ENCODE data around the gene CFAP299. TPM values are rescaled to one million over a fixed set of nuclear protein-coding genes. Genes with fewer than 3 reads are reported as not detected.

CFAP299 gene
- total and polyA plus RNA-seq, 4 experiments from 2014 or later = not detected

DNA sequence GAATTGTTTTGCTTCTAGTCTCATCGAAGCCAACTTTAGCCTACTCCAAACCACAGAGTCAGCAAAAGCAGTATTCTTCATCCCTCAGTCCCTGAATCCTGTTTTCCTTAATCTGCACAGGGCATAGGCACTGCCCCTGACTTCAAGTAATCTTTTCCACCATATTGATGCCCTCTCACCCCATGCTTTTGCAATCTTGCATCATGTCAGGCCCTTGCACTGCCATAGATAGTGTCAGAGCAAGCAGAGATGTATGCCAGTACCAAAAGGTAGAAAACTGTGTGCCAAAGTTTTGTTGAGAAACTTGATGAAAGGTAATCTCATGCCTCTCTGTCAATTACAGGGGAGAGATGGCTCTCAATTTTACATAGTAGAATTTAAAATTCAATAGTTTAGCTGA, 131.1 kb downstream of the CFAP299 start:
- H3K4me3 ChIP-seq (ENCODE audit: low read length in 2 of 2) = no peak overlapping the region
- Mint-ChIP-seq H3K27me3 (peaks cover 0 to 1% of the 10 kb centered on the region in 2 donors), H3K27ac (no peak overlapping the region), H3K4me3 (no peak overlapping the region), H3K4me1 (peaks cover 11 to 22% (median 17%) of the 10 kb centered on the region in 4 donors), H3K36me3 (peaks cover 0 to 7% of the 10 kb centered on the region in 2 donors), H3K9me3 (peaks cover 0 to 5% (median 0%) of the 10 kb centered on the region in 8 donors)
- intact Hi-C loops (cut with micrococcal nuclease) = no loop called here
- H3K9me3 ChIP-seq (ENCODE audit: control insufficient read depth in 1 of 2, low read length in 2 of 2) = no peaks in the 10 kb centered on the region
- H3K36me3 ChIP-seq (ENCODE audit: insufficient read depth, low read length) = no peaks in the 10 kb centered on the region
- CTCF ChIA-PET (ENCODE audit: partially characterized antibody) = no interaction called here
- H3K4me1 ChIP-seq (ENCODE audit: insufficient read depth, low read length) = peaks cover 15% of the 10 kb centered on the region
- H3K27me3 ChIP-seq (ENCODE audit: insufficient read depth, low read length) = no peaks in the 10 kb centered on the region
- DNase-seq = no peak
- POLR2A ChIA-PET (ENCODE audit: partially characterized antibody) = interaction anchor here (1.2 kb wide), 1 partner anchor 27 kb away, joined by 3 read pairs; no protein-coding TSS in a partner anchor
- H3K27ac ChIP-seq (ENCODE audit: low read depth, low read length) = no peak overlapping the region

DNA sequence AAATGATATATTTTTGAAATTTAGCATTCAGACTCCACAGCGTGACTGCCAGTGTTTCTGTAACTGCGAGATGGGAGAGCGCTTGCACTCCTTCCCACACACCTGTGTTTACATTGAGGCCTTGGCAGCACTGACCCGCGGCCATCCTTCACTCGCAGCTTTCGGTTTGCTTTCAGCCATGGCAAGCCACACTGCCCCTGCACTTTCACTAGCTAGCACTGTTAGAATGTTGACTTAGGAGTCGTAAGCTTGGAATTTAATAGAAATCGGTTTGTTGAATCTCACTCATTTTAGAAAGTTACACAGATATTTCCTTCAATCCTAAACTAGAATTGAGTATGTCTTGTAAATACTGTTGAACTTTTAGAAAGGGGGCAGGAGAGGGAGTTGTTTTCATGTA, 136.2 kb downstream of the CFAP299 start:
- Mint-ChIP-seq H3K4me3 (no peak overlapping the region), H3K9me3 (peaks cover 0 to 3% (median 0%) of the 10 kb centered on the region in 8 donors), H3K36me3 (no peaks in the 10 kb centered on the region), H3K27ac (no peak overlapping the region), H3K4me1 (peaks cover 0 to 14% (median 7%) of the 10 kb centered on the region in 4 donors), H3K27me3 (no peaks in the 10 kb centered on the region)
- POLR2A ChIA-PET (ENCODE audit: partially characterized antibody) = no interaction called here
- CTCF ChIA-PET (ENCODE audit: partially characterized antibody) = no interaction called here
- no peaks in the 10 kb centered on the region for H3K27me3 ChIP-seq (ENCODE audit: insufficient read depth, low read length)
- intact Hi-C loops (cut with micrococcal nuclease) = no loop called here
- no peaks in the 10 kb centered on the region for H3K4me1 ChIP-seq (ENCODE audit: insufficient read depth, low read length)
- H3K36me3 ChIP-seq (ENCODE audit: insufficient read depth, low read length) = no peaks in the 10 kb centered on the region
- DNase-seq = no peak
- no peaks in the 10 kb centered on the region for H3K9me3 ChIP-seq (ENCODE audit: control insufficient read depth in 1 of 2, low read length in 2 of 2)
- no peak overlapping the region for H3K27ac ChIP-seq (ENCODE audit: low read depth, low read length)
- H3K4me3 ChIP-seq (ENCODE audit: low read length in 2 of 2) = no peak overlapping the region

- POLR2A ChIA-PET (ENCODE audit: partially characterized antibody) = no interaction called here
- no peaks in the 10 kb centered on the region for H3K27me3 Mint-ChIP-seq
- Histone ChIP-seq H3K4me3 (ENCODE audit: low read length in 2 of 2) (no peak overlapping the region), H3K27ac (ENCODE audit: low read depth, low read length) (no peak overlapping the region), H3K36me3 (ENCODE audit: insufficient read depth, low read length) (no peaks in the 10 kb centered on the region), H3K4me1 (ENCODE audit: insufficient read depth, low read length) (no peaks in the 10 kb centered on the region), H3K9me3 (ENCODE audit: control insufficient read depth in 1 of 2, low read length in 2 of 2) (no peaks in the 10 kb centered on the region), H3K27me3 (ENCODE audit: insufficient read depth, low read length) (no peaks in the 10 kb centered on the region)
- H3K4me3 Mint-ChIP-seq = no peak overlapping the region
- CTCF ChIA-PET (ENCODE audit: partially characterized antibody) = no interaction called here
- H3K27ac Mint-ChIP-seq = peak overlapping the region in 1 of 7 donors; percentile 34
- H3K36me3 Mint-ChIP-seq = no peaks in the 10 kb centered on the region
- intact Hi-C loops (cut with micrococcal nuclease) = no loop called here
- H3K9me3 Mint-ChIP-seq = peaks cover 0 to 4% (median 0%) of the 10 kb centered on the region in 8 donors
- peaks cover 0 to 11% (median 7%) of the 10 kb centered on the region in 4 donors for H3K4me1 Mint-ChIP-seq
- DNase-seq = no peak
Observed at GRCh38 chr4:80475236-80475635, 139.7 kb downstream of the CFAP299 start.

- no peaks in the 10 kb centered on the region for H3K36me3 Mint-ChIP-seq
- H3K27ac ChIP-seq (ENCODE audit: low read depth, low read length) = no peak overlapping the region
- no peaks in the 10 kb centered on the region for H3K27me3 ChIP-seq (ENCODE audit: insufficient read depth, low read length)
- H3K4me1 Mint-ChIP-seq = peaks cover 0 to 11% (median 7%) of the 10 kb centered on the region in 4 donors
- CTCF ChIA-PET (ENCODE audit: partially characterized antibody) = no interaction called here
- intact Hi-C loops (cut with micrococcal nuclease) = no loop called here
- DNase-seq = no peak
- H3K9me3 ChIP-seq (ENCODE audit: control insufficient read depth in 1 of 2, low read length in 2 of 2) = no peaks in the 10 kb centered on the region
- POLR2A ChIA-PET (ENCODE audit: partially characterized antibody) = no interaction called here
- no peaks in the 10 kb centered on the region for H3K27me3 Mint-ChIP-seq
- H3K9me3 Mint-ChIP-seq = peaks cover 0 to 4% (median 0%) of the 10 kb centered on the region in 8 donors
- no peaks in the 10 kb centered on the region for H3K36me3 ChIP-seq (ENCODE audit: insufficient read depth, low read length)
- no peaks in the 10 kb centered on the region for H3K4me1 ChIP-seq (ENCODE audit: insufficient read depth, low read length)
- H3K27ac Mint-ChIP-seq = no peak overlapping the region
- no peak overlapping the region for H3K4me3 Mint-ChIP-seq
- H3K4me3 ChIP-seq (ENCODE audit: low read length in 2 of 2) = no peak overlapping the region
Observed at GRCh38 chr4:80475798-80476197, 140.3 kb downstream of the CFAP299 start.

- no peak overlapping the region for H3K27ac Mint-ChIP-seq
- Histone ChIP-seq H3K4me1 (ENCODE audit: insufficient read depth, low read length) (peaks cover 6% of the 10 kb centered on the region), H3K4me3 (ENCODE audit: low read length in 2 of 2) (no peak overlapping the region), H3K27me3 (ENCODE audit: insufficient read depth, low read length) (no peaks in the 10 kb centered on the region), H3K36me3 (ENCODE audit: insufficient read depth, low read length) (no peaks in the 10 kb centered on the region), H3K27ac (ENCODE audit: low read depth, low read length) (no peak overlapping the region), H3K9me3 (ENCODE audit: control insufficient read depth in 1 of 2, low read length in 2 of 2) (no peaks in the 10 kb centered on the region)
- H3K4me1 Mint-ChIP-seq = peaks cover 7 to 9% (median 8%) of the 10 kb centered on the region in 4 donors
- H3K36me3 Mint-ChIP-seq = no peaks in the 10 kb centered on the region
- ChIA-PET POLR2A (ENCODE audit: partially characterized antibody) (no interaction called here), CTCF (ENCODE audit: partially characterized antibody) (no interaction called here)
- H3K27me3 Mint-ChIP-seq = no peaks in the 10 kb centered on the region
- no peak overlapping the region for H3K4me3 Mint-ChIP-seq
- intact Hi-C loops (cut with micrococcal nuclease) = no loop called here
- no peak for DNase-seq
- H3K9me3 Mint-ChIP-seq = peaks cover 0 to 6% (median 2%) of the 10 kb centered on the region in 8 donors
Observed at GRCh38 chr4:80484712-80485111, 149.2 kb downstream of the CFAP299 start.

DNA sequence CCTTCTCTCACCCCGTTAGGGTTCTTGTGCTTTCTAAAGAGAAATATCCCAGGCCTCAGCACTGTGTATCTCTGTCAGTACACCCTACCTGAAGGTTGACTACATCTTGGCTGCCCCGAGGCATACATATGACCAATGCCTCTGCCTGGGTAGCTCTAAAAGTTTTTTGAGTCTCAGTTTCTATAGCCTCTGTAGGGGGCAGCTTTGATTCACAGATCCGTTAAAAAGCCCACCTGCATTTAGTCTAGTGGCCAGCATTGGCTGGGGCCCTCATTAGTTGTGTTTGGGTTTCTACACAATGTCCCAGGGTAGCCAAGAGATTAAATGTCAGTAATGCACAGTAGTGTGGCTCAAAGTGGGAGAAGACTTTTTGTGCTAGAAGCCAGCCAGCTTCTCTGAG, 151.1 kb downstream of the CFAP299 start:
- Mint-ChIP-seq H3K4me1 (peaks cover 14 to 18% (median 17%) of the 10 kb centered on the region in 4 donors), H3K27ac (peak overlapping the region in 1 of 7 donors; percentile 25), H3K36me3 (peaks cover 0 to 6% of the 10 kb centered on the region in 2 donors), H3K27me3 (no peaks in the 10 kb centered on the region), H3K9me3 (peaks cover 0 to 12% (median 4%) of the 10 kb centered on the region in 8 donors), H3K4me3 (no peak overlapping the region)
- peaks cover 18% of the 10 kb centered on the region for H3K4me1 ChIP-seq (ENCODE audit: insufficient read depth, low read length)
- DNase-seq = no peak
- CTCF ChIA-PET (ENCODE audit: partially characterized antibody) = interaction anchor here (0.8 kb wide), 1 partner anchor 504 kb away, joined by 4 read pairs; no protein-coding TSS in a partner anchor
- intact Hi-C loops (cut with micrococcal nuclease) = no loop called here
- no peaks in the 10 kb centered on the region for H3K27me3 ChIP-seq (ENCODE audit: insufficient read depth, low read length)
- no peaks in the 10 kb centered on the region for H3K9me3 ChIP-seq (ENCODE audit: control insufficient read depth in 1 of 2, low read length in 2 of 2)
- H3K4me3 ChIP-seq (ENCODE audit: low read length in 2 of 2) = no peak overlapping the region
- H3K27ac ChIP-seq (ENCODE audit: low read depth, low read length) = no peak overlapping the region
- POLR2A ChIA-PET (ENCODE audit: partially characterized antibody) = interaction anchor here (0.6 kb wide), 1 partner anchor 247 kb away, joined by 3 read pairs; no protein-coding TSS in a partner anchor
- H3K36me3 ChIP-seq (ENCODE audit: insufficient read depth, low read length) = no peaks in the 10 kb centered on the region

DNA sequence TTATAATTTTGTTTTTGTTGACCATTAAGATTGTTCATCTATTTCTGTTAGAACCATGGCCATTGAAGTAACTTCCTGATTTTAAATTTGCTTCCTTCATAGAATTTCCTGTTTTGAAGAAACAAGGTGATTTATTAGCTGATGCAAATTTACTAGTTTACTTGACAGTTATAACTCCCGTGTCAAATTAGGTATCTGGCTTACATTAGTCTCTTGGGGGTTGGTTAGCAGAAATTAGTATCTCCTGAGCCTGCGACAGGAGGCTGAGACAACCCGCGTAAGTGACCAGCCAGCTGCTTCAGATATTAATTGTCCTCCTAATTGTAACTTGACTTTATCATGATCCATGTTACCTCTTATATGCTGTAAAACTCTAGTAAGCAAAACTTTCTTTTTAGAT, 154.3 kb downstream of the CFAP299 start:
- peaks cover 48% of the 10 kb centered on the region for H3K4me1 ChIP-seq (ENCODE audit: insufficient read depth, low read length)
- H3K9me3 ChIP-seq (ENCODE audit: control insufficient read depth in 1 of 2, low read length in 2 of 2) = no peaks in the 10 kb centered on the region
- H3K4me3 Mint-ChIP-seq = peak overlapping the region in 3 of 8 donors; percentile 11 to 50 (median 40)
- no peaks in the 10 kb centered on the region for H3K36me3 ChIP-seq (ENCODE audit: insufficient read depth, low read length)
- H3K4me3 ChIP-seq (ENCODE audit: low read length in 2 of 2) = no peak overlapping the region
- ChIA-PET POLR2A (ENCODE audit: partially characterized antibody) (interaction anchor here (0.6 to 2.5 kb wide), 5 partner anchors 11 to 72 kb away, joined by 3 to 10 read pairs (median 3); no protein-coding TSS in a partner anchor), CTCF (ENCODE audit: partially characterized antibody) (interaction anchor here (0.7 to 3.6 kb wide), 3 partner anchors 8 to 501 kb away, joined by 3 to 12 read pairs (median 3); no protein-coding TSS in a partner anchor)
- H3K27me3 Mint-ChIP-seq = no peaks in the 10 kb centered on the region
- H3K36me3 Mint-ChIP-seq = peaks cover 2 to 6% of the 10 kb centered on the region in 2 donors
- H3K27ac ChIP-seq (ENCODE audit: low read depth, low read length) = no peak overlapping the region
- intact Hi-C loops (cut with micrococcal nuclease) = loop anchor here (5.0 to 10.0 kb wide), 3 partner anchors 65 to 307 kb away; no protein-coding TSS in a partner anchor
- H3K4me1 Mint-ChIP-seq = peaks cover 36 to 48% (median 43%) of the 10 kb centered on the region in 4 donors
- no peaks in the 10 kb centered on the region for H3K27me3 ChIP-seq (ENCODE audit: insufficient read depth, low read length)
- peaks cover 0 to 28% (median 5%) of the 10 kb centered on the region in 8 donors for H3K9me3 Mint-ChIP-seq
- no peak overlapping the region for H3K27ac Mint-ChIP-seq
- no peak for DNase-seq

All from CD4-positive, alpha-beta memory T cell (primary cell).